WERI-Rb-1 (cell line): ENCODE measurements around the gene ASAP3.

Experiments
- DNase-seq: peaks from one replicate; pipeline ENCODE4 v3.0.0-alpha.2; 2020
- H3K27ac ChIP-seq: fragments of 250-450 bp; sonication (Bioruptor Pico); 2 replicates; pipeline ENCODE4 v1.5.1; 2020; ENCODE audit warnings: mild to moderate bottlenecking, moderate library complexity
- H3K27me3 ChIP-seq: fragments of 250-450 bp; sonication (Bioruptor Pico); 2 replicates; pipeline ENCODE4 v1.5.1; 2021; ENCODE audit warnings: mild to moderate bottlenecking, low read depth, moderate library complexity; ENCODE audit not compliant: insufficient read depth, severe bottlenecking
- H3K36me3 ChIP-seq: fragments of 250-450 bp; sonication (Bioruptor Pico); 2 replicates; pipeline ENCODE4 v1.5.1; 2020; ENCODE audit warnings: mild to moderate bottlenecking, moderate library complexity
- H3K4me3 ChIP-seq: 2 replicates; pipeline ENCODE4 v1.5.1; 2011; ENCODE audit warnings: low read depth, mild to moderate bottlenecking, control low read depth, low read length
- H3K9me3 ChIP-seq: fragments of 250-450 bp; sonication (Bioruptor Pico); 2 replicates; pipeline ENCODE4 v1.5.1; 2021; ENCODE audit warnings: mild to moderate bottlenecking, moderate library complexity; ENCODE audit not compliant: severe bottlenecking
- TF ChIP-seq, protein P1 (sequence below): IDR thresholded peaks from 2 replicates; pipeline ENCODE4 v1.5.1; 2011; ENCODE audit warnings: low read depth, mild to moderate bottlenecking, control low read depth, inconsistent platforms, low read length

The ASAP3 gene

GRCh38 chr1:23461050-23461449 is 22.9 kb downstream of the ASAP3 start:
- Histone ChIP-seq H3K27me3 (no peaks in the 10 kb centered on the region), H3K9me3 (no peaks in the 10 kb centered on the region), H3K36me3 (no peaks in the 10 kb centered on the region), H3K27ac (no peak overlapping the region), H3K4me3 (no peak overlapping the region)
- TF ChIP-seq, protein P1, sequence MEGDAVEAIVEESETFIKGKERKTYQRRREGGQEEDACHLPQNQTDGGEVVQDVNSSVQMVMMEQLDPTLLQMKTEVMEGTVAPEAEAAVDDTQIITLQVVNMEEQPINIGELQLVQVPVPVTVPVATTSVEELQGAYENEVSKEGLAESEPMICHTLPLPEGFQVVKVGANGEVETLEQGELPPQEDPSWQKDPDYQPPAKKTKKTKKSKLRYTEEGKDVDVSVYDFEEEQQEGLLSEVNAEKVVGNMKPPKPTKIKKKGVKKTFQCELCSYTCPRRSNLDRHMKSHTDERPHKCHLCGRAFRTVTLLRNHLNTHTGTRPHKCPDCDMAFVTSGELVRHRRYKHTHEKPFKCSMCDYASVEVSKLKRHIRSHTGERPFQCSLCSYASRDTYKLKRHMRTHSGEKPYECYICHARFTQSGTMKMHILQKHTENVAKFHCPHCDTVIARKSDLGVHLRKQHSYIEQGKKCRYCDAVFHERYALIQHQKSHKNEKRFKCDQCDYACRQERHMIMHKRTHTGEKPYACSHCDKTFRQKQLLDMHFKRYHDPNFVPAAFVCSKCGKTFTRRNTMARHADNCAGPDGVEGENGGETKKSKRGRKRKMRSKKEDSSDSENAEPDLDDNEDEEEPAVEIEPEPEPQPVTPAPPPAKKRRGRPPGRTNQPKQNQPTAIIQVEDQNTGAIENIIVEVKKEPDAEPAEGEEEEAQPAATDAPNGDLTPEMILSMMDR: no peak
- DNase-seq: no peak

DNA sequence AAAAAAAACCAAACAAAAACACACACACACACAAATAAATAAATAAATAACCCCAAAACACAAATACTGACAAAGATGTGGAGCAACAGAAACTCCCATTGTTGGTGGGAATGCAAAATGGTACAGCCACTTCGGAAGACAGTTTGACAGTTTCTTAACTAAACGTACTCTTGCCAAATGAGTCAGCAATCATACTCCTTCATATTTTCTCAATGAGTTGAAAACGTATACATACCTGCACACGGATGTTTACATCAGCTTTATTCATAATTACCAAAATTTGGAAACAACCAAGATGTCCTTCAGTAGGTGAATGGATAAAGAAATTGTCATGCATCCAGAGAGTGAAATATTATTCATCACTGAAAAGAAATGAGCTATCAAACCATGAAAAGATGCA is 23.5 kb downstream of the ASAP3 start:
- H3K36me3 ChIP-seq: no peaks in the 10 kb centered on the region
- no peaks in the 10 kb centered on the region for H3K27me3 ChIP-seq
- TF ChIP-seq, protein P1: no peak
- H3K4me3 ChIP-seq: no peak overlapping the region
- H3K27ac ChIP-seq: no peak overlapping the region
- H3K9me3 ChIP-seq: no peaks in the 10 kb centered on the region
- no peak for DNase-seq

- H3K9me3 ChIP-seq: no peaks in the 10 kb centered on the region
- TF ChIP-seq, protein P1: no peak
- H3K27me3 ChIP-seq: no peaks in the 10 kb centered on the region
- H3K4me3 ChIP-seq: no peak overlapping the region
- DNase-seq: no peak
- H3K36me3 ChIP-seq: no peaks in the 10 kb centered on the region
- no peak overlapping the region for H3K27ac ChIP-seq
These were observed 24.6 kb downstream of the ASAP3 start for GRCh38 chr1:23459338-23459757.

GRCh38 chr1:23456226-23456625 is 27.8 kb downstream of the ASAP3 start:
- DNase-seq: no peak

DNA sequence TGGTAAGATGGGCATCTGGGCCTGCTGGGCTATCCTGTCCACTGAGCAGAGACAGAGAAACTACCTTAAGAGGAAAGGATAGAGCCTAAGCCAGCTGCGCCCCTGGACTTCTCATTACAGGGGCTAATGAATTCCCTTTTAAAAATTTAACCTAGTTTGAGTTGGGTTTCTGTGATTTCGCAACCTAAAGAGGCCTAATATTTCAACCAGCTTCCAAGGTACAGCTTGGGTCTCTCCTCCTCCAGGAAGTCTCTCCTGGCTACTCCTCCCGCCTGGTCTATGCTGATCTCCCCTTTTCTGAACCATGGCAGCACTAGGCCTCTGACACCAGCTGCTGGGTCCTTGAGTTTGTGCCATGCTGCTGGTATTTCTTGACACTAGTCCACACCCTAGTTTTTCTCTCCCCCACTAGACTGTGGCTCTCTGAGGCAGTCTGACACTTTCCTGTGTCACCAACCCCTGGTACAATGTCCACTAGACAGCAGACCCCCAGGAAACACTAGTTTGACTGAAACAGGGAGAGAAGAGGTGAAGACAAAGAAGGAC is 30.5 kb downstream of the ASAP3 start:
- H3K27ac ChIP-seq: no peak overlapping the region

More at GRCh38 chr1:23456226-23456625, 27.8 kb downstream of the ASAP3 start:
- Histone ChIP-seq H3K27ac (no peak overlapping the region), H3K27me3 (no peaks in the 10 kb centered on the region), H3K36me3 (no peaks in the 10 kb centered on the region), H3K9me3 (no peaks in the 10 kb centered on the region), H3K4me3 (no peak overlapping the region)
- TF ChIP-seq, protein P1: no peak

More for the DNA sequence above, 30.5 kb downstream of the ASAP3 start:
- TF ChIP-seq, protein P1: no peak
- H3K4me3 ChIP-seq: no peak overlapping the region
- DNase-seq: no peak
- no peaks in the 10 kb centered on the region for H3K9me3 ChIP-seq
- no peaks in the 10 kb centered on the region for H3K27me3 ChIP-seq
- H3K36me3 ChIP-seq: no peaks in the 10 kb centered on the region
